SK-N-SH (cell line): ENCODE data around the gene LIMS1. TPM values are rescaled to one million over a fixed set of nuclear protein-coding genes. Genes with fewer than 3 reads are reported as not detected.

Experiments
- CTCF ChIA-PET: fragments of 300-600, 350-600 bp; formaldehyde crosslinking; extraction: SDS; loops from one replicate; lab custom pipeline; 2021; lab: Yijun Ruan, JAX
- POLR2A ChIA-PET: fragments of 350-600 bp; sonication (Branson Sonifier 250); formaldehyde crosslinking; extraction: SDS; loops from one replicate; lab custom pipeline; 2020; ENCODE audit warnings: antibody characterized with exemption, inconsistent platforms; lab: Yijun Ruan, JAX
- DNase-seq: peaks from one replicate; pipeline ENCODE4 v3.0.0; 2012
- H2AFZ ChIP-seq: fragments of 200-600 bp; sonication (generic); 2 replicates; pipeline ENCODE4 v1.8.1; 2016; ENCODE audit warnings: antibody characterized with exemption, mild to moderate bottlenecking, low read depth
- H3F3A ChIP-seq: fragments of 200-600 bp; sonication (generic); replicated peaks from 2 replicates; pipeline ENCODE3; 2016; ENCODE audit warnings: antibody characterized with exemption, mild to moderate bottlenecking; ENCODE audit not compliant: insufficient read depth
- H3K27ac ChIP-seq, 2 experiments: fragments of 200-500 bp in 1 of 2; fragments of 200-600 bp in 1 of 2; sonication (Bioruptor generic) in 1 of 2; sonication (generic), shearing (Covaris generic) in 1 of 2; 2 replicates each; pipeline versions ENCODE4 v1.5.1 to v1.6.1; 2014 to 2016; ENCODE audit warnings: low read depth in 2 of 2, inconsistent platforms in 1 of 2, low read length in 1 of 2, mild to moderate bottlenecking in 1 of 2, mixed read lengths in 1 of 2
- H3K27me3 ChIP-seq: fragments of 200-600 bp; sonication (generic), shearing (Covaris generic); 2 replicates; pipeline ENCODE4 v1.6.1; 2016; ENCODE audit warnings: mixed run types; ENCODE audit not compliant: insufficient read depth
- H3K36me3 ChIP-seq, 2 experiments: fragments of 200-500 bp in 1 of 2; fragments of 200-600 bp in 1 of 2; sonication (Bioruptor generic) in 1 of 2; sonication (generic) in 1 of 2; replicated peaks in 1 of 2; 2 replicates each; pipeline versions ENCODE3 to v1.5.1; 2014 to 2016; ENCODE audit warnings: low read length in 1 of 2, mild to moderate bottlenecking in 1 of 2; ENCODE audit not compliant: insufficient read depth in 2 of 2, control insufficient read depth in 1 of 2
- H3K4me1 ChIP-seq, 2 experiments: fragments of 200-500 bp in 1 of 2; fragments of 200-600 bp in 1 of 2; sonication (Bioruptor generic) in 1 of 2; sonication (generic), shearing (Covaris generic) in 1 of 2; 2 replicates each; pipeline versions ENCODE4 v1.5.1 to v1.6.1; 2014 to 2016; ENCODE audit warnings: low read depth in 1 of 2, low read length in 1 of 2, mixed run types in 1 of 2; ENCODE audit not compliant: insufficient read depth in 2 of 2, control insufficient read depth in 1 of 2
- H3K4me2 ChIP-seq: fragments of 200-600 bp; sonication (generic), shearing (Covaris generic); 2 replicates; pipeline ENCODE4 v1.6.1; 2017; ENCODE audit warnings: mixed run types
- H3K4me3 ChIP-seq, 2 experiments: fragments of 200-500 bp in 1 of 2; fragments of 200-600 bp in 1 of 2; sonication (Bioruptor generic) in 1 of 2; sonication (generic), shearing (Covaris generic) in 1 of 2; 2 replicates each; pipeline versions ENCODE4 v1.5.1 to v1.8.1; 2014 to 2016; ENCODE audit warnings: low read depth in 2 of 2, inconsistent platforms in 1 of 2, low read length in 1 of 2, mild to moderate bottlenecking in 1 of 2, mixed read lengths in 1 of 2, moderate library complexity in 1 of 2
- H3K79me2 ChIP-seq: fragments of 200-600 bp; sonication (generic); 2 replicates; pipeline ENCODE4 v1.8.1; 2017; ENCODE audit warnings: mild to moderate bottlenecking; ENCODE audit not compliant: insufficient read depth
- H3K9ac ChIP-seq: fragments of 200-600 bp; sonication (generic); 2 replicates; pipeline ENCODE4 v1.6.1; 2017; ENCODE audit warnings: mixed run types
- H3K9me2 ChIP-seq: fragments of 200-600 bp; sonication (generic); 2 replicates; pipeline ENCODE4 v1.6.1; 2017; ENCODE audit warnings: mixed run types
- H3K9me3 ChIP-seq: fragments of 200-600 bp; sonication (generic); 2 replicates; pipeline ENCODE4 v1.6.1; 2017; ENCODE audit warnings: mixed run types, mild to moderate bottlenecking, moderate library complexity
- H4K20me1 ChIP-seq: fragments of 200-600 bp; sonication (generic); 2 replicates; pipeline ENCODE4 v1.6.1; 2017; ENCODE audit warnings: mild to moderate bottlenecking, mixed run types; ENCODE audit not compliant: insufficient read depth
- CTCF ChIP-seq: fragments of 200-600 bp; sonication (generic); IDR thresholded peaks from 2 replicates; pipeline ENCODE4 v1.6.1; 2017; ENCODE audit warnings: antibody characterized with exemption, mild to moderate bottlenecking, moderate library complexity
- ELF1 ChIP-seq: IDR thresholded peaks from 2 replicates; pipeline ENCODE4 v1.4.0; 2012
- FOXJ3 ChIP-seq: sonication (generic); formaldehyde crosslinking; IDR thresholded peaks from 2 replicates; pipeline ENCODE4 v1.5.1; 2020; ENCODE audit warnings: mild to moderate bottlenecking, missing genetic modification reagents
- GABPA ChIP-seq: IDR thresholded peaks from 2 replicates; pipeline ENCODE4 v1.4.0; 2012; ENCODE audit warnings: low read depth, mild to moderate bottlenecking
- JUND ChIP-seq: IDR thresholded peaks from 2 replicates; pipeline ENCODE4 v1.4.0; 2012
- MAX ChIP-seq: IDR thresholded peaks from 2 replicates; pipeline ENCODE4 v1.4.0; 2012; ENCODE audit warnings: low read depth
- NRF1 ChIP-seq: IDR thresholded peaks from 2 replicates; pipeline ENCODE4 v1.6.1; 2012; ENCODE audit warnings: low read depth, mild to moderate bottlenecking, low read length
- POLR2AphosphoS5 ChIP-seq: IDR thresholded peaks from 2 replicates; pipeline ENCODE4 v1.6.1; 2012; ENCODE audit warnings: low read depth, low read length
- SMC3 ChIP-seq: IDR thresholded peaks from 2 replicates; pipeline ENCODE4 v1.6.1; 2012; ENCODE audit warnings: low read depth, low read length, improper control_type of control experiment
- TCF12 ChIP-seq: IDR thresholded peaks from 2 replicates; pipeline ENCODE4 v1.4.0; 2012
- TEAD4 ChIP-seq: IDR thresholded peaks from 2 replicates; pipeline ENCODE4 v1.4.0; 2012; ENCODE audit warnings: mild to moderate bottlenecking, borderline replicate concordance; ENCODE audit not compliant: insufficient read depth
- USF1 ChIP-seq: IDR thresholded peaks from 2 replicates; pipeline ENCODE4 v1.4.0; 2012; ENCODE audit warnings: low read depth, borderline replicate concordance
- USF2 ChIP-seq: fragments of 150-350 bp; IDR thresholded peaks from 2 replicates; pipeline ENCODE4 v1.6.1; 2017; ENCODE audit warnings: antibody characterized with exemption, low read length, low read depth, borderline replicate concordance
- YY1 ChIP-seq: IDR thresholded peaks from 2 replicates; pipeline ENCODE4 v1.4.0; 2012; ENCODE audit warnings: low read depth, mild to moderate bottlenecking
- ZBTB33 ChIP-seq: IDR thresholded peaks from 2 replicates; pipeline ENCODE4 v1.4.0; 2012; ENCODE audit warnings: low read depth, borderline replicate concordance
- WGBS: methylation state at CpG from one replicate; pipeline ENCODE4 v1.1.6; 2017; ENCODE audit warnings: low lambda C conversion rate; 5-methylcytosine and 5-hydroxymethylcytosine counted together
- polyA plus RNA-seq, 3 experiments: library from polyadenylated mRNA; depleted of rRNA; stranded (reverse); fragments of >200 nt; gene quantifications; 2 replicates each; pipeline ENCODE4 v1.2.3, GENCODE V29; 2012
- TF ChIP-seq, protein P1 (sequence below): IDR thresholded peaks from 2 replicates; pipeline ENCODE4; 2012

The LIMS1 gene
- polyA plus RNA-seq, 1 of the 3 experiments (the other 2 are of a cell fraction), result 123 TPM

DNA sequence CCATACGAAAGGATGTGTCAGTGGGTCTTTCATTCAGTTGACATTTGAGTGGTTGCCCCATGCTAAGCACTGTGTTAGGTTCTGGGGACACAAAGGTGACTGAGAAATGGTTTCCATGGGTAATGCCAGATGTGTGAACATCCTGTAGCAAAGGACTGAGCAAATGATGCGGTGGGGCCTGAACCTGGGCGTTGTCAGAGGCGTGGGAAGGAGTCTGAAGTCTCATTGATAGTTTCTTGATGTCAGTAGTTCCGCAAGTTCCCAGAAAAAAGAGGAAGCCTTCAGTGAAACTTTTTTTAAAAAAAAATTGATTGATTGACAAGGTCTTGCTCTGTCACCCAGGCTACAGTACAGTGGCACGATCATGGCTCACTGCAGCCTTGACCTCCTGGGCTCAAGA, 56.9 kb downstream of the LIMS1 start:
- Histone ChIP-seq H2AFZ (no peak overlapping the region), H3K4me3 (no peak overlapping the region), H3K9me2 (no peaks in the 10 kb centered on the region), H3K79me2 (peaks cover 70% of the 10 kb centered on the region), H4K20me1 (no peaks in the 10 kb centered on the region), H3K4me2 (no peak overlapping the region), H3K27ac (no peak overlapping the region), H3K36me3 (no peaks in the 10 kb centered on the region), H3K9me3 (no peaks in the 10 kb centered on the region), H3K9ac (no peak overlapping the region), H3K4me1 (peaks cover 16 to 50% of the 10 kb centered on the region in 2 experiments), H3F3A (peaks cover 60% of the 10 kb centered on the region), H3K27me3 (no peaks in the 10 kb centered on the region)
- POLR2A ChIA-PET, result no interaction called here
- TF ChIP-seq FOXJ3 (CRISPR knock-in tag) (no peak), USF1 (no peak), CTCF (no peak), ELF1 (no peak), USF2 (no peak), SMC3 (no peak), TEAD4 (no peak), POLR2AphosphoS5 (no peak)
- CTCF ChIA-PET, result interaction anchor here (0.9 to 6.1 kb wide), 2 partner anchors 44 to 46 kb away, joined by 3 to 60 read pairs; no protein-coding TSS in a partner anchor
- no peak for DNase-seq
- 97% methylated on average over 6 of the region's 6 CpGs for WGBS

DNA sequence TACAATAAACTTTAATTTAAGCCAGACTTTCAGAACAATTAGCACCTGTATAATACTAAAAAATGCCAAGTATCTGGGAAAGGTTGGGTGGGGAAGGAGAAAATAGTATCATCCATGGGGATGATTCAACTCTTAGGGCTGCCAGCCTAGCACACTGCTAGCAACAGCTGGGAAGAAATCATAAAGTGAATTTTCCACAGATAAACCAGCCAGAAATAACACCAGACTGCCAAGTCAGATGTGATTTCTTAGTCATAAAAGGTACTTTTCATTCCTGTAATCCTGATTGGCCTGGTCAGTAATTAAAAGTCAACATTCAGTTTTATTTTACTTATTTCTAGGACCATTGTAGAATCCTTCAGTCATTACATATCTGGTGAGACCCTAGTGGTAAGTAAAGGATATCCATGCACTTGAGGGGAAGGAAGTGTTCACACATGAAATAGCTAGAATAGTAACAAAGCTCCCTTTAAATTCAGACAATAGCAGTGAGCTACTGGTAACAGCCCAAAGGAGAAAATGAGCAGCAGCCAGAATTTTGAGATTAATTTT, 59.4 kb downstream of the LIMS1 start:
- peak overlapping the region; percentile 9 to 14; a peak in 2 of 4 replicates for H3K4me3 ChIP-seq
- H3K9me3 ChIP-seq, result no peaks in the 10 kb centered on the region
- ChIA-PET CTCF (interaction anchor here (1.2 to 6.1 kb wide), 3 partner anchors 10 to 42 kb away, joined by 3 to 60 read pairs (median 4); no protein-coding TSS in a partner anchor), POLR2A (no interaction called here)
- DNase-seq, result no peak
- H3K4me2 ChIP-seq, result peak overlapping the region; percentile 72
- no peaks in the 10 kb centered on the region for H3K36me3 ChIP-seq
- H3K4me1 ChIP-seq, result peaks cover 10 to 30% of the 10 kb centered on the region in 2 experiments
- no peak overlapping the region for H2AFZ ChIP-seq
- H3K27me3 ChIP-seq, result no peaks in the 10 kb centered on the region
- no peaks in the 10 kb centered on the region for H4K20me1 ChIP-seq
- peaks cover 40% of the 10 kb centered on the region for H3F3A ChIP-seq
- peaks cover 68% of the 10 kb centered on the region for H3K79me2 ChIP-seq
- peak overlapping the region; percentile 79 for H3K9ac ChIP-seq
- H3K9me2 ChIP-seq, result no peaks in the 10 kb centered on the region
- peak overlapping the region; percentile 88 to 99 for H3K27ac ChIP-seq
- TF ChIP-seq JUND, result peak; percentile 81
- TF ChIP-seq USF1, result no peak
- no peak for TF ChIP-seq YY1
- TF ChIP-seq USF2, result no peak
- TF ChIP-seq TCF12, result peak; percentile 95
- no peak for TF ChIP-seq NRF1
- no peak for TF ChIP-seq GABPA
- no peak for TF ChIP-seq ELF1
- peak; percentile 75 for TF ChIP-seq TEAD4
- TF ChIP-seq FOXJ3 (CRISPR knock-in tag), result no peak
- TF ChIP-seq, protein P1, sequence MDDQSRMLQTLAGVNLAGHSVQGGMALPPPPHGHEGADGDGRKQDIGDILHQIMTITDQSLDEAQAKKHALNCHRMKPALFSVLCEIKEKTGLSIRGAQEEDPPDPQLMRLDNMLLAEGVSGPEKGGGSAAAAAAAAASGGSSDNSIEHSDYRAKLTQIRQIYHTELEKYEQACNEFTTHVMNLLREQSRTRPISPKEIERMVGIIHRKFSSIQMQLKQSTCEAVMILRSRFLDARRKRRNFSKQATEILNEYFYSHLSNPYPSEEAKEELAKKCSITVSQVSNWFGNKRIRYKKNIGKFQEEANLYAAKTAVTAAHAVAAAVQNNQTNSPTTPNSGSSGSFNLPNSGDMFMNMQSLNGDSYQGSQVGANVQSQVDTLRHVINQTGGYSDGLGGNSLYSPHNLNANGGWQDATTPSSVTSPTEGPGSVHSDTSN, result peak; percentile 60
- TF ChIP-seq MAX, result 0 out of 2 replicates have a peak, but pooled peaks have one; percentile 17
- TF ChIP-seq ZBTB33, result no peak
